Ascending aorta (tissue), 2 donors: ENCODE measurements around the gene MLX. TPM values are rescaled to one million over a fixed set of nuclear protein-coding genes. Genes with fewer than 3 reads are reported as not detected.

Source experiments
- DNase-seq, 2 donors: peaks; one replicate each; pipeline ENCODE4 v3.0.0-alpha.2; 2019; ENCODE audit warnings: low spot score in 2 of 2
- H3K27ac ChIP-seq, 2 donors: fragments of 200-600 bp; sonication (generic); one replicate each; pipeline ENCODE4 v1.5.1; 2016 to 2017; ENCODE audit warnings: mild to moderate bottlenecking in 1 of 2
- H3K27me3 ChIP-seq: fragments of 200-600 bp; sonication (generic); one replicate; pipeline ENCODE4 v1.5.1; 2017
- H3K36me3 ChIP-seq, 2 donors: fragments of 200-600 bp; sonication (generic); one replicate each; pipeline ENCODE4 v1.5.1; 2016
- H3K4me1 ChIP-seq, 2 donors: fragments of 200-600 bp; sonication (generic); one replicate each; pipeline ENCODE4 v1.5.1; 2016 to 2017; ENCODE audit warnings: mild to moderate bottlenecking in 1 of 2
- H3K4me3 ChIP-seq, 2 donors: fragments of 200-600 bp; sonication (generic); one replicate each; pipeline ENCODE4 v1.5.1; 2016 to 2017; ENCODE audit warnings: mild to moderate bottlenecking in 1 of 2
- H3K9me3 ChIP-seq, 2 donors: fragments of 200-600 bp; sonication (generic); one replicate each; pipeline ENCODE4 v1.5.1; 2016
- intact Hi-C: fragments of 100-400 bp; cut with DNase I; formaldehyde crosslinking; loops from one replicate; pipeline ENCODE4 v1.15.1; 2023
- total RNA-seq: library from RNA; depleted of rRNA; stranded (reverse); fragments of >200 nt; gene quantifications from one replicate; pipeline ENCODE4 v1.1.0, GENCODE V29; 2016
- TF ChIP-seq, protein P1 (sequence below), 3 experiments: fragments of 200-600 bp in 2 of 3; fragments of 450-650 bp in 1 of 3; sonication (generic) in 2 of 3; IDR thresholded peaks; one replicate each; pipeline ENCODE4 v1.5.1; 2016 to 2019; ENCODE audit warnings: antibody characterized with exemption in 3 of 3, mild to moderate bottlenecking in 1 of 3, moderate library complexity in 1 of 3

The MLX gene, protein sequence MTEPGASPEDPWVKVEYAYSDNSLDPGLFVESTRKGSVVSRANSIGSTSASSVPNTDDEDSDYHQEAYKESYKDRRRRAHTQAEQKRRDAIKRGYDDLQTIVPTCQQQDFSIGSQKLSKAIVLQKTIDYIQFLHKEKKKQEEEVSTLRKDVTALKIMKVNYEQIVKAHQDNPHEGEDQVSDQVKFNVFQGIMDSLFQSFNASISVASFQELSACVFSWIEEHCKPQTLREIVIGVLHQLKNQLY
- total RNA-seq = 15.8 TPM

DNA sequence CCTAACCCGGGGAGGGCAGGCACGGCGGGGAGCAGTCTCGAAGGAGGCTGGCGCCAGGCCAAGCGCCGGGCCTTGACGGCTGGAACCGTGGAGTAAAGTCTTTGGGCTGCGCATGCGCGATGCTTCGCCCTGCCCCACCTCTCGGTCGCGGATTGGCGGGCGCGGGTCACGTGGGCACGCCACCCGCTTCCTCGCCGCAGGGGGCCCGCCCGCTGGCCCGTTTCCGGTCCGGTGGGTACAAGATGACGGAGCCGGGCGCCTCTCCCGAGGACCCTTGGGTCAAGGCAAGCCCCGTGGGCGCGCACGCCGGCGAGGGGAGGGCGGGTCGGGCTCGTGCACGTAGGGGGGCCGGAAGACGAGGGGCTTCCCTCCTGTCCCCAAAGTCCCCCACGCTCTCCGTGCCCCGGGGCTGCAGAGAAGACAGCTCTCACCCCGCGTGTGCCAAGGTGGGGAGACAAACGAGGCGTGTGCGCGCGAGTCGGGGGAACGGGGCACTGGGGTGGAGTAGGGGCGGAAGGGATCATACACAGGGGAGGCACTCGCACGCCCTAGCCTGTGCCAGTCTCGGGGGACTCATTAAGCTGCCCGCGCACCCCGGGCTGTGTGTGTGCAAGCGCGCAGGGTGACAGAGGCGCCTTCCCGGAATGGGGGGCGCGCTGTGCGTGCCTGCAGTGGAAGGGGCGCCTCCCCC is at the start of gene MLX:
TSS of gene MLX (plus strand) at position 218 of the 691 bp plus-strand sequence. CDS start at position 243, 25 bp downstream.
- Histone ChIP-seq H3K4me3 (peak within 1 kb of the TSS; percentile 70 to 82), H3K27me3 (no peaks in the 10 kb centered on the region), H3K9me3 (no peaks in the 10 kb centered on the region), H3K36me3 (peaks cover 39 to 56% of the 10 kb centered on the region in 2 donors), H3K27ac (peak within 1 kb of the TSS; percentile 89 to 97), H3K4me1 (peaks cover 5 to 31% of the 10 kb centered on the region in 2 donors)
- TF ChIP-seq, protein P1, sequence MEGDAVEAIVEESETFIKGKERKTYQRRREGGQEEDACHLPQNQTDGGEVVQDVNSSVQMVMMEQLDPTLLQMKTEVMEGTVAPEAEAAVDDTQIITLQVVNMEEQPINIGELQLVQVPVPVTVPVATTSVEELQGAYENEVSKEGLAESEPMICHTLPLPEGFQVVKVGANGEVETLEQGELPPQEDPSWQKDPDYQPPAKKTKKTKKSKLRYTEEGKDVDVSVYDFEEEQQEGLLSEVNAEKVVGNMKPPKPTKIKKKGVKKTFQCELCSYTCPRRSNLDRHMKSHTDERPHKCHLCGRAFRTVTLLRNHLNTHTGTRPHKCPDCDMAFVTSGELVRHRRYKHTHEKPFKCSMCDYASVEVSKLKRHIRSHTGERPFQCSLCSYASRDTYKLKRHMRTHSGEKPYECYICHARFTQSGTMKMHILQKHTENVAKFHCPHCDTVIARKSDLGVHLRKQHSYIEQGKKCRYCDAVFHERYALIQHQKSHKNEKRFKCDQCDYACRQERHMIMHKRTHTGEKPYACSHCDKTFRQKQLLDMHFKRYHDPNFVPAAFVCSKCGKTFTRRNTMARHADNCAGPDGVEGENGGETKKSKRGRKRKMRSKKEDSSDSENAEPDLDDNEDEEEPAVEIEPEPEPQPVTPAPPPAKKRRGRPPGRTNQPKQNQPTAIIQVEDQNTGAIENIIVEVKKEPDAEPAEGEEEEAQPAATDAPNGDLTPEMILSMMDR (IDR thresholded peaks at IDR 0.05) = no peak
- peak; percentile 71 to 97 for DNase-seq
- intact Hi-C loops = loop anchor here (1.0 kb wide), 1 partner anchor 31 kb away; the partner anchor contains the start of gene NAGLU

DNA sequence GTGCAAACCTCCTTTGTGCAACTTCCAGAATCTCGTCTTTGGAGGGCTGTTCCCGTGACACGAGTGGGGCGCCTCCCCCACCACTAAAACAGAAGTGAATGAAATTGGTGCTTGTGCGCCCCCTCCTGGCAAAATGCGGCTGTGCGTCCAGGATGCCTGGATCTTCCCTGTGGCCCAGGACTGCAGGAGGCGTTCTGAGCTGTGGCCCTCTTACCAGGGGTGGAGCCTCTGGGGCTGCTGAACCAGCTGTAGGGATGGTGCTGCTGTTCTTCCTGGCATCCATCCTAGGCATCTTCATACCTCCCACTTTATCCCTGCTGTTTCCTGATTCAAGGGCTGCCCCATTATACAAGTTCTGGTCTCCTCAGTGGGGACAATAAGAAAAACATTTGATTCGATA is 49.4 kb upstream of the MLX start:
- Histone ChIP-seq H3K27me3 (no peaks in the 10 kb centered on the region), H3K36me3 (peaks cover 10 to 26% of the 10 kb centered on the region in 2 donors), H3K9me3 (no peaks in the 10 kb centered on the region), H3K27ac (peak overlapping the region; percentile 96 to 97), H3K4me3 (no peak overlapping the region), H3K4me1 (peaks cover 53 to 76% of the 10 kb centered on the region in 2 donors)
- intact Hi-C loops = loop anchor here (2.0 to 5.0 kb wide), 4 partner anchors 89 to 195 kb away; partner anchors contain the start of gene PLEKHH3
- DNase-seq = peak; percentile 70 to 95
- TF ChIP-seq, protein P1 (IDR thresholded peaks at IDR 0.05) = peak; percentile 95 to 96 (median 95)

DNA sequence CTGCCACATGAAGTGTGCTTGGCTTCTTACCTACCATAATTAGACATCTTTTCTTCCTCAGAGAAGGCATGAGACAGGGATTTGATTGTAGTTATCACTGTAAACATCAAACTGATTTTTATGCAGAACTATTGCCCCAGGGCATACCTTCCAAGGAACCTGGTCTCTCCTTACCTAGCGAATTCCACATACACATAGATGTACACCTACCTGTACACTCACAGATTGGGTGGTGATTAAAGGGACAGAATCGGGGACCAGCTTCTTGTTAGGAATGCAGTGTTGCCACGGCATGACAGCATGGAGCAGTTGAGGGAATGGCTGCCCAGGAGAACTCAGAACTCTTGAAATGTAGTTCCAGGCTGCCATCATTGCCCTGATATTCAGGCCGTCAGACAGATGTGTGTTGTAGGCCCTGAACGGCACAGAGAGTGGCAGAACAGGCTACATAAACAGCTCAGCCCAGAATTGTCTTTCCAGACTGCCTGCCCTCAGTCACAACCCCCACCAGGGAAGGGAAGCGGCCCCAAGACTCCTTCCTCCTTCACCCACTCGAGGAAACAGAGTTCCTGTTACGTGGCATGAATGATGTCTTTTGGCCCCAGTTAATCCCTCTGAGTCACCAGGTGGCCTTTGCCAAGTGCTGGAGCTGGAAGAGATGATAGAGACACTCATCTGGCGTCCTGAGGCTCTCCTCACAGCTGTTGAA is 48.7 kb upstream of the MLX start:
- TF ChIP-seq, protein P1 (IDR thresholded peaks at IDR 0.05) = no peak
- peak; percentile 87 to 96 for DNase-seq
- H3K36me3 ChIP-seq = peaks cover 10 to 26% of the 10 kb centered on the region in 2 donors
- H3K4me1 ChIP-seq = peaks cover 57 to 76% of the 10 kb centered on the region in 2 donors
- H3K9me3 ChIP-seq = no peaks in the 10 kb centered on the region
- intact Hi-C loops = loop anchor here (2.0 to 5.0 kb wide), 3 partner anchors 97 to 159 kb away; partner anchors contain the start of gene PLEKHH3
- peak overlapping the region; percentile 96 to 97 for H3K27ac ChIP-seq
- H3K4me3 ChIP-seq = no peak overlapping the region
- H3K27me3 ChIP-seq = no peaks in the 10 kb centered on the region

DNA sequence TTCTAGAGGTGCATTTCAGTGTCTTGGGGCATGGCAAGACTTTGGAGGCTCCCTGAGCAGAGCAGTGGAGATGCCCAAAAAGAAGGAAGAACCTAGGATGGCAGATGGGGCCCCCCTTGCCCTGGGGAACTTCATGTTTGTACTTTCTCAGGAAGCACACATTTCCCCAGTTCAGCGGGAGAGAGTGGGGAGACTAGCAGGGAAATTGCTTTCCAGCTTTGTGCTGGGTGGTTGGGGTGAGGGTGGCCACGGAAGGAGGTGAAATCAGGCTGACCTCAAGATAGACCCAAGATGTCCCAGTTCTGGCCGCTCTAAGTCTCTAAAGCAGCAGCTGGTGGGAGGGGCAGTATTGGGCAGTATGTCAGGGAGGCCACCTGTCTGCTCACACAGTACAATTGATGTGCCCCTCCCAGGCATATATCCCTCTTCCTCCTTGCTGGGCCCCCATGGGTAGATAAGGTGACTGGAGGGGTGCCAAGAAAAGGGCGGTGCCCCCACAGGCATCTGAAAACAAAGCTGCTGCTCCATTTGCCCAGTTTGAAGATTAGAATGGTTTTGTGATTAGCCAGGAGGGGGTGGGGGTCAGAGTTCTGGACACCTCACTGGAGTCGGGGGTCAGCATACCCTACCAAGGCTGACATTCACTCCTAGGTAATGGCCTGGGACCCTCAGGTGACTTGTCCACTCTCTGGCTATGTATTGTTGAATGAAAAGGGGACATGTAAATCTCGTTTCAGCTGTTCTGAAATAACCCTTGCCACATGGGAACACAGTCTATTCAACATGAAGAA is 48.0 kb upstream of the MLX start:
- peaks cover 57 to 77% of the 10 kb centered on the region in 2 donors for H3K4me1 ChIP-seq
- peak overlapping the region; percentile 96 to 97 for H3K27ac ChIP-seq
- no peaks in the 10 kb centered on the region for H3K9me3 ChIP-seq
- intact Hi-C loops = loop anchor here (2.0 to 5.0 kb wide), 3 partner anchors 98 to 158 kb away; partner anchors contain the start of gene PLEKHH3
- peaks cover 6 to 23% of the 10 kb centered on the region in 2 donors for H3K36me3 ChIP-seq
- H3K27me3 ChIP-seq = no peaks in the 10 kb centered on the region
- H3K4me3 ChIP-seq = no peak overlapping the region
- TF ChIP-seq, protein P1 (IDR thresholded peaks at IDR 0.05) = no peak
- DNase-seq = no peak
